GM19452 (cell line): ENCODE results near the gene SAC3D1.

ENCODE experiments used
- ATAC-seq: cut with Tn5 transposase; IDR thresholded peaks from one replicate; pipeline ENCODE4 v1.9.1; 2021; ENCODE audit not compliant: unreplicated experiment

The SAC3D1 gene

DNA sequence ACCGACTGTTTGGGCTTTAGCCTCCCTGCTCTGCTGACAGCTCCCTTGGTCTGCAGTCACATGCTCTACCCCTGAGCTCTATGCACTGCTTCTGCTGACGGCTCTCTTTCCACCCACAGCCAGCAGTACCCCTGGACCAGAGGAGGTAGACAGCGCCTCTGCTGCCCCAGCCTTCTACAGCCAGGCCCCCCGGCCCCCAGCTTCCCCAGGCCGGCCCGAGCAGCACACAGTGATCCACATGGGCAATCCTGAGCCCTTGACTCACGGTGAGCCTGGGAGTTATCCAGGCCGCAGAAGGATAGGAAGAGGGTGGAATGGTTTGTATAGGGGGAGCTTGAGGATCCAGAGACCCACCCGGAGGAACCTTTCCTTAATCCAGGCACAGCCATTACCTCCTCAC is 45.8 kb downstream of the SAC3D1 start:
- ATAC-seq: no peak

GRCh38 chr11:65087216-65087615 is 46.2 kb downstream of the SAC3D1 start:
- no peak for ATAC-seq

DNA sequence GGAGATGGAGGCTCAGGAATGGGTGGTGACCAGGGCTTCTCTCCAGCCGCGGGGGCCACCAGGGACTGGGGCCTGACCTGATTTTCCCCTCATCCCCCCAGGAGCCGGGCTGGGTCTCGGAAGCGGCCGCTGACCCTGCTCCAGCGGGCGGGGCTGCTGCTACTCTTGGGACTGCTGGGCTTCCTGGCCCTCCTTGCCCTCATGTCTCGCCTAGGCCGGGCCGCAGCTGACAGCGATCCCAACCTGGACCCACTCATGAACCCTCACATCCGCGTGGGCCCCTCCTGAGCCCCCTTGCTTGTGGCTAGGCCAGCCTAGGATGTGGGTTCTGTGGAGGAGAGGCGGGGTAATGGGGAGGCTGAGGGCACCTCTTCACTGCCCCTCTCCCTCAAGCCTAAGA is 46.8 kb downstream of the SAC3D1 start:
- no peak for ATAC-seq

- ATAC-seq: no peak
These were observed 48.6 kb downstream of the SAC3D1 start for GRCh38 chr11:65089621-65090020.

DNA sequence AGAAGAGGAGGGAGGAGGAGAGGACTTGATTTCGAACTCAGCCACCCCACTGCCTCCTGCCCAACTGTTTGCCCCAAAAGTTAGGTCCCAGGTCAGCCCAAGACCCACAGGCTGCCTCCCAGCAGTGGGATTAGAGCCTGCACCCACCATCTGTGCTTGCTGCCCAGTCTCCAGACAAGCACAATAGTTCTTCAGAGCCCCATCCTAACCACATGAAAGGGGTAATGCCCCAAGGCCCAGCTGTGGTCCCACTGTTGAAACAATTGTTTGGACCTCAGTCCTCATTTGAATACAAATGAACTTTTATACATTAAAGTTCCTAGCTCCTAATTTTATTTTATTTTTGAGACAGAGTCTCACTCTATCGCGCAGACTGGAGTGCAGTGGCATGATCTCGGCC is 49.6 kb downstream of the SAC3D1 start:
- ATAC-seq: no peak
